ENCODE results near the gene PRKG1. TPM values are rescaled to one million over a fixed set of nuclear protein-coding genes. Genes with fewer than 3 reads are reported as not detected.

Gene PRKG1
- total RNA-seq, 1 experiment from 2014 or later, result 0.21 TPM

DNA sequence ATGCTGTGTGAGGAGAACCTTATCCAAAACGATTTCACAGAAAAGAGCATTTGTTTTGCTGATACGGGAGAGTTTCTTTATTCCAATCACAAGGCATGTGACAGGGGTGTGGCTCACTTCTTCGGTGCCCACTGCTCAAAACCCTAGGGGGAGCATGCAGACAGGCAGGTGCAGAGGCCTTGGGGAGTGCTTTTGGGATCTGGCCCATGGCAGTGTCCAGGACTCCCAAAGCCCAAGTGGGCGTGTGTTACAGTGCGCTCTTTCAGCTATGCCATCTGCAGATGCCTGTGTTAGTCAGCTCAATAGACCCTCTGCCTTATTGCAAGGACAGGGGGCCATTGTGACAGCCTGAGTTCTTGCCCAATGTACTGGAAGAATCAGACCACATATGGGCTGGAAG is 530.3 kb downstream of the PRKG1 start:
- CTCF ChIA-PET, result no interaction called here
- BruUV-seq (replicated peaks), result no TSS peak

GRCh38 chr10:51606825-51607462 is 532.7 kb downstream of the PRKG1 start:
- no TSS peak for BruUV-seq (replicated peaks)
- TF ChIP-seq, protein P1, sequence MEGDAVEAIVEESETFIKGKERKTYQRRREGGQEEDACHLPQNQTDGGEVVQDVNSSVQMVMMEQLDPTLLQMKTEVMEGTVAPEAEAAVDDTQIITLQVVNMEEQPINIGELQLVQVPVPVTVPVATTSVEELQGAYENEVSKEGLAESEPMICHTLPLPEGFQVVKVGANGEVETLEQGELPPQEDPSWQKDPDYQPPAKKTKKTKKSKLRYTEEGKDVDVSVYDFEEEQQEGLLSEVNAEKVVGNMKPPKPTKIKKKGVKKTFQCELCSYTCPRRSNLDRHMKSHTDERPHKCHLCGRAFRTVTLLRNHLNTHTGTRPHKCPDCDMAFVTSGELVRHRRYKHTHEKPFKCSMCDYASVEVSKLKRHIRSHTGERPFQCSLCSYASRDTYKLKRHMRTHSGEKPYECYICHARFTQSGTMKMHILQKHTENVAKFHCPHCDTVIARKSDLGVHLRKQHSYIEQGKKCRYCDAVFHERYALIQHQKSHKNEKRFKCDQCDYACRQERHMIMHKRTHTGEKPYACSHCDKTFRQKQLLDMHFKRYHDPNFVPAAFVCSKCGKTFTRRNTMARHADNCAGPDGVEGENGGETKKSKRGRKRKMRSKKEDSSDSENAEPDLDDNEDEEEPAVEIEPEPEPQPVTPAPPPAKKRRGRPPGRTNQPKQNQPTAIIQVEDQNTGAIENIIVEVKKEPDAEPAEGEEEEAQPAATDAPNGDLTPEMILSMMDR (IDR thresholded peaks at IDR 0.05; ENCODE audit: unreplicated experiment), result no peak
- Mint-ChIP-seq H3K36me3 (ENCODE audit: insufficient read depth, unreplicated experiment) (no peaks in the 10 kb centered on the region), H3K4me1 (ENCODE audit: low read depth, unreplicated experiment) (no peaks in the 10 kb centered on the region), H3K4me3 (ENCODE audit: low read depth, unreplicated experiment) (no peak overlapping the region), H3K27me3 (ENCODE audit: unreplicated experiment) (no peaks in the 10 kb centered on the region), H3K9me3 (ENCODE audit: low read depth, unreplicated experiment) (no peaks in the 10 kb centered on the region), H3K27ac (ENCODE audit: unreplicated experiment) (no peak overlapping the region)
- CTCF ChIA-PET, result interaction anchor here (0.6 kb wide), 1 partner anchor 1207 kb away, joined by 3 read pairs; no protein-coding TSS in a partner anchor
- intact Hi-C loops (cut with micrococcal nuclease; ENCODE audit: unreplicated experiment), result no loop called here
- no peak for DNase-seq

More for the DNA sequence above, 530.3 kb downstream of the PRKG1 start:
- H3K4me3 Mint-ChIP-seq (ENCODE audit: low read depth, unreplicated experiment), result no peak overlapping the region
- TF ChIP-seq, protein P1 (IDR thresholded peaks at IDR 0.05; ENCODE audit: unreplicated experiment), result no peak
- H3K27ac Mint-ChIP-seq (ENCODE audit: unreplicated experiment), result no peak overlapping the region
- no peaks in the 10 kb centered on the region for H3K36me3 Mint-ChIP-seq (ENCODE audit: insufficient read depth, unreplicated experiment)
- no peak for DNase-seq
- H3K27me3 Mint-ChIP-seq (ENCODE audit: unreplicated experiment), result no peaks in the 10 kb centered on the region
- intact Hi-C loops (cut with micrococcal nuclease; ENCODE audit: unreplicated experiment), result no loop called here
- H3K9me3 Mint-ChIP-seq (ENCODE audit: low read depth, unreplicated experiment), result no peaks in the 10 kb centered on the region
- no peaks in the 10 kb centered on the region for H3K4me1 Mint-ChIP-seq (ENCODE audit: low read depth, unreplicated experiment)

DNA sequence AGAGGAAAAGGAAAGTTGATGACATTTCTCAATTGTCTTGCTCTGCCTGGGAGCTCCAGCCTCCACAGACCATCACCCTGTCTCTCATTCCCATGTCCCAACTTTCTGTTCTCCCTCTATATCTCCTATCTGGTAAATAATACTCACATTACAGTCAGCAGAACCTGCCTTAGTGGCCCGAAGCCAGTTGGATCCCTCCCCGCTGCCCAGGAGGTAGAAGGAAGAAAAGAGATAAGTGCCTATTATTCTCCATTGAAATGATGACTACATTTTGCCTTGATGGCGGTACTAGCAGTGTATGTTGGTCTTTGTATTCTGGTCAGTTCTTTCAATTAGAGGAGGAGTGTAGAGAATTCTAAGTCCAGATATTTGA is 533.2 kb downstream of the PRKG1 start:
- CTCF ChIA-PET, result no interaction called here
- no TSS peak for BruUV-seq (replicated peaks)
- DNase-seq, result no peak
- Mint-ChIP-seq H3K27me3 (ENCODE audit: unreplicated experiment) (no peaks in the 10 kb centered on the region), H3K4me1 (ENCODE audit: low read depth, unreplicated experiment) (no peaks in the 10 kb centered on the region), H3K27ac (ENCODE audit: unreplicated experiment) (no peak overlapping the region), H3K36me3 (ENCODE audit: insufficient read depth, unreplicated experiment) (no peaks in the 10 kb centered on the region), H3K4me3 (ENCODE audit: low read depth, unreplicated experiment) (no peak overlapping the region), H3K9me3 (ENCODE audit: low read depth, unreplicated experiment) (peaks cover 3% of the 10 kb centered on the region)
- TF ChIP-seq, protein P1 (IDR thresholded peaks at IDR 0.05; ENCODE audit: unreplicated experiment), result no peak
- intact Hi-C loops (cut with micrococcal nuclease; ENCODE audit: unreplicated experiment), result no loop called here

GRCh38 chr10:51608211-51608610 is 533.9 kb downstream of the PRKG1 start:
- Mint-ChIP-seq H3K4me1 (ENCODE audit: low read depth, unreplicated experiment) (no peaks in the 10 kb centered on the region), H3K4me3 (ENCODE audit: low read depth, unreplicated experiment) (no peak overlapping the region), H3K27me3 (ENCODE audit: unreplicated experiment) (no peaks in the 10 kb centered on the region), H3K36me3 (ENCODE audit: insufficient read depth, unreplicated experiment) (no peaks in the 10 kb centered on the region), H3K27ac (ENCODE audit: unreplicated experiment) (no peak overlapping the region), H3K9me3 (ENCODE audit: low read depth, unreplicated experiment) (peaks cover 3% of the 10 kb centered on the region)
- CTCF ChIA-PET, result no interaction called here
- TF ChIP-seq, protein P1 (IDR thresholded peaks at IDR 0.05; ENCODE audit: unreplicated experiment), result no peak
- BruUV-seq (replicated peaks), result no TSS peak
- no peak for DNase-seq
- intact Hi-C loops (cut with micrococcal nuclease; ENCODE audit: unreplicated experiment), result no loop called here
